NCI-H2196 treated with DMSO at 0.1 percent for 48 hours (cell line): ENCODE data around the gene DAB1.

ENCODE experiments used
- DNase-seq: peaks from one replicate; lab custom pipeline; 2025; ENCODE audit not compliant: unreplicated experiment; lab: John Stamatoyannopoulos, UW

The DAB1 gene

GRCh38 chr1:57129865-57130264 is 294.0 kb downstream of the DAB1 start:
- DNase-seq, result no peak

- no peak for DNase-seq
Observed at GRCh38 chr1:57127976-57128375, 295.9 kb downstream of the DAB1 start.

DNA sequence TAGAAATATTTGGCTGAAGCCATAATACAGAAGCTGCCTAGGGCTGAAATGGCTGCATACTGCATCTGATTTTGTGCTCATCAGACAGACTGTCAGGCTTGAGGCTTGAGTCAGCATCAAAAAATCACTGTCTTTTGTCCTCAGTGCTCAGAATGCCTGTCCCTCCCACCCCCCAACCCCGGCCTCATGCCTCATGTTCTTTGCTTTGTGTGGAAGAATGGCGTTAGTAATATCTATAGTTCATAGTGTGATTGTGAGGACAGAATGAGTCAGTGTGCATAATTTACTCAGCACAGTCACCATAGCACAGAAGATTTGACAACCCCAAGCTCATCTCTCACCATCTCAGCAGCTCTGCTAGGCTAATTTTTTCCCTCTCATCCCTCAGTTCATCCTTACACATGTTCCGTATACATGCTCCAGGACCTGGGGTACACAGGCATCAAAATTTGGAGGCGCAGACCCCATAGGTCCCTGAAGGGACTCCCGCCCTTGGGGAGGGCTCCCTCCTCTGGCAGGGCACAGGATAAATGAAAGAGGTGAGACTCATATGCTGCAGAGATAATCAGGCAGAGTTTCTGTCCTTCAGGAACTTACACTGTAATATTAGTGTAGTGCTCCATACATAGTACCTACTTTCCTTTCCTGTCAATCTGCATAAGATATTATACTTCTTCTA is 299.0 kb downstream of the DAB1 start:
- no peak for DNase-seq

DNA sequence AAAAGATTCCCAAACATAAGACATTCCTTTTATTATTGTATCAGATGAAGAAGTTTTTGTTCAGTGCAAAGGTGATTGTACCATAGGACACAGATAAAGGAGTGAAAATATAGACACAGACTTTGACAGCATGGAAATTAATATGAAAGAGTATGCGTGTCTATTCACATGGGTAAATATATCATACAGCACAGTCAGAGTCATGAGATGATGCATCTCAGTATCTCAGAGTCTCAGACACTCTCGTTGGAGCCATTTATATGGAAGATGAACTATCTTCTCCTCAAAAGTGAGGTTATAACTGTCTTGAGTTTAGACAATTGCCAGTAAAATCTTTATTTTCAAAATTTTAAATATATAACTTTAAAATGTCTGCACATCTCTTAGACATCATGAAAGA is 299.7 kb downstream of the DAB1 start:
- DNase-seq, result no peak

DNA sequence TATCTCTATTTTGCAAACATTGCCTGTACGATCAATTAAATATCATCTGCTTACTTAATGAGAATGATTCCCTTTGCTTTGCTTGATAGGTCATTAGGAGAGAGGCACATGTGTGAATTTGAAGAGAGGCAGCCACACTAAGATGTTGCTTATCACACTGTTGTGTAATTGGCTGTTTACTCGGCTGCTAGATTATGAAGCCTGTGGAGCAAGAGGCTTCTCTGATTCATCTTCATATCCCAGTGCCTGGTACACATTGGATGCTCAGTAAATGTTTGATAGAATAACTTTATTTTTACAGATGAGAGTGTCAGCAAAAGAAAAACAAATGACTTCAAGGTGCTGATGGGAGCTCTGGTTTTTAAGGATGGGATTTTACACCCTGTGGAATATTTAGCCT is 301.8 kb downstream of the DAB1 start:
- no peak for DNase-seq

DNA sequence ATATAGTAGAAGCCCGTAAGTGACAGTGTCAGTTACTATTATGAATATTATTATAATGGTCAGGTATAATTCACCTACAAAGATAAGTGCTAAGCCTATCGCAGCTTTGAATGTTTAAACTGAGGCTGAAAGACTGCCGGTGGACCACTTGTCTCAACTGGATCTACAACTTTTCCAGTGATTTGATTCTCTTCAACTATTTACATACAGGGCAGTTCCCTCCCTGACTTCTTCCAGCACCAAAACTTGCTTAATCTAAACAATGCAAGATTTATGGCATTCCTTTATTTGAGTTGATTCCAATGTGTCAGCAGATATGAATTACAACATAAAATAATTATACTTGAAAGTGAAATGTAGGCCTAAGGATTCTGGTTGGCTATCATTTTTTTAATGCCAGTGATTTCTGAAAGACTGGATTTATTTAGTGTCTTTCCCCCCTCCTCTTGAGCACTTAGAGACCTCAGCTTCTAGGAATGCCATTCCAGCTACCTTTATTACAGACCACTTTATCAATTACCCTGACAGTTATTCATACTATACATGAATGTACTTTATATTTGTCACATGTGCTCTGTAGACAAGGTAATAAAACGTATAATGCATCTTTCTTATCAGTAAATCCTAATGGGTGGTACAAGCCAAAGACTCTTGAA is 304.8 kb downstream of the DAB1 start:
- DNase-seq, result no peak

DNA sequence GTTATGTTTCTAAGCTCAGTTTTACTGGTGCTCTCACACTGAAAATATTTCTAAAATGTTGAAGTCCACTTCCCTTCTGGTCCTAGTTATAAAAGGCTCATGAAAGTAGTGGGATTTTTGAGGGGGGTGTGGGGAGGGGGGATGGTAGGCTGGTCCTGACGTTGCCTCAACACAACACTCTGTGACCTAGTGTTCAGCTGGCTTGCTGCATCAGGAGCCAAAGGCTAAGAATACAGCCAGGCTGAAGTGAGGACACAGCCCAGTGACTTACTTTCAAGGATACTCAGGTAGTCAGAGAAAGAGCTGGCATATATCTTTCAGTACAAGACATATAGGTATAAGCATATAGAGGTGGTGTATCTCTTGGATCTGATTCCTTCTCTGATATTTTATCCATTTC is 306.1 kb downstream of the DAB1 start:
- no peak for DNase-seq

GRCh38 chr1:57116871-57117270 is 307.0 kb downstream of the DAB1 start:
- no peak for DNase-seq

- DNase-seq, result no peak
Observed at GRCh38 chr1:57115030-57115614, 308.7 kb downstream of the DAB1 start.

DNA sequence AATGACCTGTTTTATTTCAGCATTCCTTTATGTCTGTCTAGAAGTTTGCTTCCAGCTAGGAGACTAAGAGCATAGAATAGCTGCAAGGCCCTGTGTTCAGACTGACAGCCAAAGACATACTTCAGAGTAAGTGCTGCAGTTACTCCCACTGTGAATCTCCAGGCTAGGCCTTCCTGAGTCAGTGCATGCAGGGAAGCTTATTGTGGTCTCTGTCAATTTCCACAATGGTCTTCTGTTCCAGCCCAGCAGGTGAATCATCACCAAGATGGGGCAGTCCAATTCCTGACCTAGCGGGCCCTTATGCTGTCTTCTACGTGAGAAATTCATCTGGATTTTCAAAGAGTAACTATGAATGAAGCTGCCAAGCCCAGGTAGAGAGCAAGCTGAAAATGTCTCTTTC is 311.7 kb downstream of the DAB1 start:
- DNase-seq, result no peak

- no peak for DNase-seq
Observed at GRCh38 chr1:57111175-57111574, 312.7 kb downstream of the DAB1 start.

GRCh38 chr1:57109883-57110282 is 314.0 kb downstream of the DAB1 start:
- no peak for DNase-seq

DNA sequence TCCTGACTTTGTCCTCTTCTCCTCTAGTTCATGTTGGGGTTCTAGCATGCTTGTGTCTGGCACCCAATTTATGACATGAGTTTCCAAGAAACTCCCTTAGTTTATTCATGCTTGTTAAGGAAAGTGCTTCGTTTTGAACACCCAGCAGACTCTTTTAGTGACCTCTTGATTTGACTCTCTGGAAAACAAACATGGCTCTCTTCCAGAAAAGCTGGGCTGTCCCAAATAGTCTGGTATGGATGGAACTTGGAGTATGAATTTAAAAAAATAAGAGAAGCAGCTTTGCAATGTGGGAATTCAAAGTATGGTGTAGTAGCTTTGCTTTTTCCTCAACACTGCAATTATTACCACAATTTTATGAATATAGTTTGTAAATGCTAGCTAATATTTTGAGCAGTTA is 314.6 kb downstream of the DAB1 start:
- DNase-seq, result no peak

- no peak for DNase-seq
Observed at GRCh38 chr1:57106296-57106695, 317.6 kb downstream of the DAB1 start.

- no peak for DNase-seq
Observed at GRCh38 chr1:57102561-57103326, 321.1 kb downstream of the DAB1 start.

DNA sequence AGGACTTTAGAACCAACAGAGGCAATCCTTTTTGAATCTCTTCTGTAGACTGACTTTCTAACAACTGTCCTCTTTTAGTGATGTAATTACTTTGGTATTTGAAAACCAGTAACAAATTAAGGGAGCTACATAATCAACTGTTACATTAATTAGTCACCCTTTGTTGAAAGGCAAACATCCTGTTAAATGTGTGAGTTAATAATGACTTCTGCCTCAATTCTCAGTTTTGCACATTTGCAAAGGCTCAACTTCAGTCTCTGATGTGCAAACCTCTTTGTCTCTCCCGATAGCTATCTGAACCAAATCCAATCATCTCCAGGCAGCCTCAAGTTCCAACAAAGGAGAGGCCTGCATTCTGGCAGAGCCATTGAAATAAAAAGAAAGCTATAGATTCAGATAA is 322.7 kb downstream of the DAB1 start:
- no peak for DNase-seq

DNA sequence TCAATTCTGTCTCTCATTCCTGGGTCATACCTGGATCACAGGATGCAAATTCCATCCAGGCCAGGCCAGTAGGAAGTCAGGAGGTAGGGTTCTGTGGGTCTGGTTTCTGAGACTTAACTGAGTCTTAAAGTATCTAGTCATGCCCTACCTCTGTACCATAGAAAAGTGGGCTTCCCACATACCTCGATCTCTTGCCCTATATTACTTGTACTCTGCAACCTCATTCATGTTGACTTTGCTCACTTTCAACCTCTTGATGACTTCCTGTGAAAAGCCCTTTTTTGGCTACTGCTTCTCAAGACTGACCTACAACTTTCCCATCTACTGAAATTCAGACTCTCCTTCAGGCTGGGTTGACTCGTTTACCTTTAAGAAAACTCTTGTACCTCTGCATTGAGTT is 329.1 kb downstream of the DAB1 start:
- DNase-seq, result no peak

DNA sequence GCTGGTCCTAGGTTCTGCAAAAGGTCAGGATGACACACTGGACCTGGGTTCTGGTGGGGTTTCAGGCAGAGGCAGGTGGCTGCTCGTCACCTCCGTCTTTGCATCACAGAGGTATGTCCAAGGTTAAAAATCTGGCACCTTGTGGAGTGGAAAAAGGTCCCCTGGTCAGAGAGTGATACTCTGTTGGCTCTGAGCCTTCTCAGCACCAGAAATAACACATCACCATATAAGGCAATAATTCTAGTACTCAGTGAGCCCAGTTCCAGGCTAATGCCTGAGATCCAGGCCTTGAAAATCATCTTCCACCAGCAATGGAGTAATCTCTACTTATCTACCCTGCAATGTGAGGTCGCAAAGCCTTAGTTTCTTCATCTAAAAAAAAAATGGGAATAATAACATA is 330.7 kb downstream of the DAB1 start:
- DNase-seq, result no peak

- DNase-seq, result no peak
Observed at GRCh38 chr1:57091642-57092041, 332.2 kb downstream of the DAB1 start.

DNA sequence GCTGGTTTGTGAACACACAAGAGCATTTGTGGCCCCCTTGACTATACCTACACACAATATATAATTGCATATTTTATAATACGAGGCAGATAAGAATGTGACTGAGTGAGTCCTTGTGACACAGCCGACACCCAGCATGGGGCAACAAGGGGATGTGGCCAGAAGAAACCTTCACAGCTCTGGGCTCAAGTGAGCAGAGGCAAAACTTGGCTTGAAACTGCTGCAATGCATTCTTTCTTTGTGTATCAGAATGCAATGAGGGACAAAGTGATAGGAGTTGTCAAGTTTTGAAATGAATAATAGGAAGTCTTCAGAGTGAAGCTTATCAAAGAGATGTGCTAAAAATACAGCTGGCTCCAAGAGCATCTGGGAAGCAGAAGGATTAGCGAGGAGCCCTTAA is 334.0 kb downstream of the DAB1 start:
- no peak for DNase-seq

- no peak for DNase-seq
Observed at GRCh38 chr1:57089221-57089620, 334.6 kb downstream of the DAB1 start.

- no peak for DNase-seq
Observed at GRCh38 chr1:57088653-57089052, 335.2 kb downstream of the DAB1 start.
